ENCODE data around the gene LAMA4. TPM values are rescaled to one million over a fixed set of nuclear protein-coding genes. Genes with fewer than 3 reads are reported as not detected.

The LAMA4 gene
- total and polyA plus RNA-seq, 4 experiments from 2014 or later = not detected

- CTCF ChIA-PET (ENCODE audit: partially characterized antibody) = interaction anchor here (0.6 to 2.8 kb wide), 3 partner anchors 10 to 261 kb away, joined by 4 to 13 read pairs (median 4); no protein-coding TSS in a partner anchor
- H3K4me1 Mint-ChIP-seq = peaks cover 0 to 5% (median 2%) of the 10 kb centered on the region in 4 donors
Measured at GRCh38 chr6:112190164-112190563, 64.2 kb downstream of the LAMA4 start.

GRCh38 chr6:112189494-112189893, 64.9 kb downstream of the LAMA4 start:
- CTCF ChIA-PET (ENCODE audit: partially characterized antibody) = interaction anchor here (0.6 to 2.8 kb wide), 3 partner anchors 9 to 261 kb away, joined by 4 to 13 read pairs (median 4); no protein-coding TSS in a partner anchor
- H3K4me3 Mint-ChIP-seq = no peak overlapping the region

More at GRCh38 chr6:112190164-112190563, 64.2 kb downstream of the LAMA4 start:
- Histone ChIP-seq H3K27ac (ENCODE audit: low read depth, low read length) (no peak overlapping the region), H3K27me3 (ENCODE audit: insufficient read depth, low read length) (no peaks in the 10 kb centered on the region), H3K9me3 (ENCODE audit: control insufficient read depth in 1 of 2, low read length in 2 of 2) (no peaks in the 10 kb centered on the region), H3K4me1 (ENCODE audit: insufficient read depth, low read length) (no peaks in the 10 kb centered on the region), H3K4me3 (ENCODE audit: low read length in 2 of 2) (no peak overlapping the region), H3K36me3 (ENCODE audit: insufficient read depth, low read length) (no peaks in the 10 kb centered on the region)
- Mint-ChIP-seq H3K27me3 (peaks cover 6 to 14% of the 10 kb centered on the region in 2 donors), H3K27ac (no peak overlapping the region), H3K9me3 (no peaks in the 10 kb centered on the region), H3K36me3 (no peaks in the 10 kb centered on the region), H3K4me3 (no peak overlapping the region)
- intact Hi-C loops (cut with micrococcal nuclease) = no loop called here
- POLR2A ChIA-PET (ENCODE audit: partially characterized antibody) = no interaction called here
- DNase-seq = no peak

GRCh38 chr6:112188906-112189305, 65.5 kb downstream of the LAMA4 start:
- no peaks in the 10 kb centered on the region for H3K4me1 ChIP-seq (ENCODE audit: insufficient read depth, low read length)
- no peaks in the 10 kb centered on the region for H3K9me3 ChIP-seq (ENCODE audit: control insufficient read depth in 1 of 2, low read length in 2 of 2)
- POLR2A ChIA-PET (ENCODE audit: partially characterized antibody) = no interaction called here
- Mint-ChIP-seq H3K27ac (no peak overlapping the region), H3K4me1 (peaks cover 0 to 5% (median 2%) of the 10 kb centered on the region in 4 donors), H3K9me3 (no peaks in the 10 kb centered on the region), H3K4me3 (no peak overlapping the region), H3K36me3 (no peaks in the 10 kb centered on the region), H3K27me3 (peaks cover 9 to 13% of the 10 kb centered on the region in 2 donors)
- CTCF ChIA-PET (ENCODE audit: partially characterized antibody) = interaction anchor here (0.8 to 2.8 kb wide), 3 partner anchors 8 to 122 kb away, joined by 3 to 13 read pairs (median 4); no protein-coding TSS in a partner anchor
- H3K27me3 ChIP-seq (ENCODE audit: insufficient read depth, low read length) = no peaks in the 10 kb centered on the region
- no peak for DNase-seq
- H3K4me3 ChIP-seq (ENCODE audit: low read length in 2 of 2) = no peak overlapping the region
- H3K27ac ChIP-seq (ENCODE audit: low read depth, low read length) = no peak overlapping the region
- intact Hi-C loops (cut with micrococcal nuclease) = no loop called here
- no peaks in the 10 kb centered on the region for H3K36me3 ChIP-seq (ENCODE audit: insufficient read depth, low read length)

More at GRCh38 chr6:112189494-112189893, 64.9 kb downstream of the LAMA4 start:
- peaks cover 0 to 5% (median 2%) of the 10 kb centered on the region in 4 donors for H3K4me1 Mint-ChIP-seq
- intact Hi-C loops (cut with micrococcal nuclease) = no loop called here
- Histone ChIP-seq H3K27me3 (ENCODE audit: insufficient read depth, low read length) (no peaks in the 10 kb centered on the region), H3K4me1 (ENCODE audit: insufficient read depth, low read length) (no peaks in the 10 kb centered on the region), H3K27ac (ENCODE audit: low read depth, low read length) (no peak overlapping the region), H3K36me3 (ENCODE audit: insufficient read depth, low read length) (no peaks in the 10 kb centered on the region), H3K4me3 (ENCODE audit: low read length in 2 of 2) (no peak overlapping the region), H3K9me3 (ENCODE audit: control insufficient read depth in 1 of 2, low read length in 2 of 2) (no peaks in the 10 kb centered on the region)
- POLR2A ChIA-PET (ENCODE audit: partially characterized antibody) = no interaction called here
- DNase-seq = no peak
- H3K9me3 Mint-ChIP-seq = no peaks in the 10 kb centered on the region
- H3K36me3 Mint-ChIP-seq = no peaks in the 10 kb centered on the region
- H3K27ac Mint-ChIP-seq = no peak overlapping the region
- peaks cover 7 to 13% of the 10 kb centered on the region in 2 donors for H3K27me3 Mint-ChIP-seq

GRCh38 chr6:112187736-112188135, 66.6 kb downstream of the LAMA4 start:
- POLR2A ChIA-PET (ENCODE audit: partially characterized antibody) = no interaction called here
- DNase-seq = no peak

GRCh38 chr6:112184951-112185350, 69.4 kb downstream of the LAMA4 start:
- Mint-ChIP-seq H3K9me3 (no peaks in the 10 kb centered on the region), H3K4me3 (no peak overlapping the region), H3K27me3 (peaks cover 16 to 21% of the 10 kb centered on the region in 2 donors), H3K36me3 (no peaks in the 10 kb centered on the region), H3K27ac (no peak overlapping the region), H3K4me1 (peaks cover 0 to 5% (median 2%) of the 10 kb centered on the region in 4 donors)
- no peaks in the 10 kb centered on the region for H3K9me3 ChIP-seq (ENCODE audit: control insufficient read depth in 1 of 2, low read length in 2 of 2)
- intact Hi-C loops (cut with micrococcal nuclease) = no loop called here
- no peak for DNase-seq
- no peaks in the 10 kb centered on the region for H3K27me3 ChIP-seq (ENCODE audit: insufficient read depth, low read length)
- H3K36me3 ChIP-seq (ENCODE audit: insufficient read depth, low read length) = no peaks in the 10 kb centered on the region
- CTCF ChIA-PET (ENCODE audit: partially characterized antibody) = interaction anchor here (2.1 kb wide), 1 partner anchor 22 kb away, joined by 7 read pairs; no protein-coding TSS in a partner anchor
- H3K4me3 ChIP-seq (ENCODE audit: low read length in 2 of 2) = no peak overlapping the region
- POLR2A ChIA-PET (ENCODE audit: partially characterized antibody) = no interaction called here
- no peaks in the 10 kb centered on the region for H3K4me1 ChIP-seq (ENCODE audit: insufficient read depth, low read length)
- H3K27ac ChIP-seq (ENCODE audit: low read depth, low read length) = no peak overlapping the region

More at GRCh38 chr6:112187736-112188135, 66.6 kb downstream of the LAMA4 start:
- Histone ChIP-seq H3K4me3 (ENCODE audit: low read length in 2 of 2) (no peak overlapping the region), H3K27ac (ENCODE audit: low read depth, low read length) (no peak overlapping the region), H3K4me1 (ENCODE audit: insufficient read depth, low read length) (no peaks in the 10 kb centered on the region), H3K36me3 (ENCODE audit: insufficient read depth, low read length) (no peaks in the 10 kb centered on the region), H3K27me3 (ENCODE audit: insufficient read depth, low read length) (no peaks in the 10 kb centered on the region), H3K9me3 (ENCODE audit: control insufficient read depth in 1 of 2, low read length in 2 of 2) (no peaks in the 10 kb centered on the region)
- CTCF ChIA-PET (ENCODE audit: partially characterized antibody) = interaction anchor here (0.7 kb wide), 1 partner anchor 9 kb away, joined by 3 read pairs; no protein-coding TSS in a partner anchor
- no peak overlapping the region for H3K27ac Mint-ChIP-seq
- H3K4me3 Mint-ChIP-seq = no peak overlapping the region
- peaks cover 12 to 15% of the 10 kb centered on the region in 2 donors for H3K27me3 Mint-ChIP-seq
- H3K9me3 Mint-ChIP-seq = no peaks in the 10 kb centered on the region
- intact Hi-C loops (cut with micrococcal nuclease) = no loop called here
- no peaks in the 10 kb centered on the region for H3K36me3 Mint-ChIP-seq
- H3K4me1 Mint-ChIP-seq = peaks cover 0 to 5% (median 2%) of the 10 kb centered on the region in 4 donors

GRCh38 chr6:112183271-112183671, 71.1 kb downstream of the LAMA4 start:
- Mint-ChIP-seq H3K4me1 (peaks cover 0 to 5% (median 2%) of the 10 kb centered on the region in 4 donors), H3K9me3 (no peaks in the 10 kb centered on the region), H3K27me3 (peaks cover 16 to 27% of the 10 kb centered on the region in 2 donors), H3K4me3 (no peak overlapping the region), H3K36me3 (no peaks in the 10 kb centered on the region), H3K27ac (no peak overlapping the region)
- H3K36me3 ChIP-seq (ENCODE audit: insufficient read depth, low read length) = no peaks in the 10 kb centered on the region
- no peak overlapping the region for H3K4me3 ChIP-seq (ENCODE audit: low read length in 2 of 2)
- ChIA-PET CTCF (ENCODE audit: partially characterized antibody) (interaction anchor here (1.1 to 1.4 kb wide), 2 partner anchors 10 to 122 kb away, joined by 3 to 4 read pairs; no protein-coding TSS in a partner anchor), POLR2A (ENCODE audit: partially characterized antibody) (no interaction called here)
- no peak overlapping the region for H3K27ac ChIP-seq (ENCODE audit: low read depth, low read length)
- DNase-seq = no peak
- no peaks in the 10 kb centered on the region for H3K4me1 ChIP-seq (ENCODE audit: insufficient read depth, low read length)
- no peaks in the 10 kb centered on the region for H3K27me3 ChIP-seq (ENCODE audit: insufficient read depth, low read length)
- H3K9me3 ChIP-seq (ENCODE audit: control insufficient read depth in 1 of 2, low read length in 2 of 2) = no peaks in the 10 kb centered on the region
- intact Hi-C loops (cut with micrococcal nuclease) = no loop called here

GRCh38 chr6:112181130-112181529, 73.2 kb downstream of the LAMA4 start:
- Mint-ChIP-seq H3K4me1 (no peaks in the 10 kb centered on the region), H3K4me3 (no peak overlapping the region), H3K27me3 (peaks cover 12 to 23% of the 10 kb centered on the region in 2 donors), H3K27ac (no peak overlapping the region), H3K36me3 (no peaks in the 10 kb centered on the region), H3K9me3 (no peaks in the 10 kb centered on the region)
- Histone ChIP-seq H3K36me3 (ENCODE audit: insufficient read depth, low read length) (no peaks in the 10 kb centered on the region), H3K9me3 (ENCODE audit: control insufficient read depth in 1 of 2, low read length in 2 of 2) (no peaks in the 10 kb centered on the region), H3K4me1 (ENCODE audit: insufficient read depth, low read length) (no peaks in the 10 kb centered on the region), H3K4me3 (ENCODE audit: low read length in 2 of 2) (no peak overlapping the region), H3K27me3 (ENCODE audit: insufficient read depth, low read length) (no peaks in the 10 kb centered on the region), H3K27ac (ENCODE audit: low read depth, low read length) (no peak overlapping the region)
- ChIA-PET POLR2A (ENCODE audit: partially characterized antibody) (no interaction called here), CTCF (ENCODE audit: partially characterized antibody) (interaction anchor here (1.2 to 4.6 kb wide), 10 partner anchors 8 to 1729 kb away, joined by 3 to 55 read pairs (median 11); no protein-coding TSS in a partner anchor)
- intact Hi-C loops (cut with micrococcal nuclease) = loop anchor here (2.0 kb wide), 1 partner anchor 192 kb away; no protein-coding TSS in a partner anchor
- no peak for DNase-seq
